ENCODE data around the gene HNF1A.

The HNF1A gene

GRCh38 chr12:120971299-120972180 lies 6.8 kb upstream of the HNF1A start:
- DNase-seq (ENCODE audit: low spot score): no peak
- H3K4me3 ChIP-seq (ENCODE audit: severe bottlenecking): no peak overlapping the region

GRCh38 chr12:120972870-120973543 lies 5.3 kb upstream of the HNF1A start:
- no peak; the same call in 2 of the 3 replicates for ATAC-seq (ENCODE audit: low read depth)
- TF ChIP-seq, protein P1, sequence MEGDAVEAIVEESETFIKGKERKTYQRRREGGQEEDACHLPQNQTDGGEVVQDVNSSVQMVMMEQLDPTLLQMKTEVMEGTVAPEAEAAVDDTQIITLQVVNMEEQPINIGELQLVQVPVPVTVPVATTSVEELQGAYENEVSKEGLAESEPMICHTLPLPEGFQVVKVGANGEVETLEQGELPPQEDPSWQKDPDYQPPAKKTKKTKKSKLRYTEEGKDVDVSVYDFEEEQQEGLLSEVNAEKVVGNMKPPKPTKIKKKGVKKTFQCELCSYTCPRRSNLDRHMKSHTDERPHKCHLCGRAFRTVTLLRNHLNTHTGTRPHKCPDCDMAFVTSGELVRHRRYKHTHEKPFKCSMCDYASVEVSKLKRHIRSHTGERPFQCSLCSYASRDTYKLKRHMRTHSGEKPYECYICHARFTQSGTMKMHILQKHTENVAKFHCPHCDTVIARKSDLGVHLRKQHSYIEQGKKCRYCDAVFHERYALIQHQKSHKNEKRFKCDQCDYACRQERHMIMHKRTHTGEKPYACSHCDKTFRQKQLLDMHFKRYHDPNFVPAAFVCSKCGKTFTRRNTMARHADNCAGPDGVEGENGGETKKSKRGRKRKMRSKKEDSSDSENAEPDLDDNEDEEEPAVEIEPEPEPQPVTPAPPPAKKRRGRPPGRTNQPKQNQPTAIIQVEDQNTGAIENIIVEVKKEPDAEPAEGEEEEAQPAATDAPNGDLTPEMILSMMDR (IDR thresholded peaks at IDR 0.05; ENCODE audit: poor library complexity, severe bottlenecking): no peak
- Histone ChIP-seq H3K9me3 (ENCODE audit: severe bottlenecking) (no peaks in the 10 kb centered on the region), H3K4me3 (ENCODE audit: severe bottlenecking) (no peak overlapping the region), H3K4me1 (ENCODE audit: insufficient read depth, poor library complexity, severe bottlenecking) (no peaks in the 10 kb centered on the region), H3K27me3 (ENCODE audit: insufficient read depth, poor library complexity, severe bottlenecking) (no peaks in the 10 kb centered on the region), H3K36me3 (ENCODE audit: low read depth) (no peaks in the 10 kb centered on the region), H3K27ac (ENCODE audit: poor library complexity, severe bottlenecking) (no peak overlapping the region)
- no peak for DNase-seq (ENCODE audit: low spot score)

More at GRCh38 chr12:120971299-120972180, 6.8 kb upstream of the HNF1A start:
- TF ChIP-seq, protein P1 (IDR thresholded peaks at IDR 0.05; ENCODE audit: poor library complexity, severe bottlenecking): peak; percentile 88
- H3K4me1 ChIP-seq (ENCODE audit: insufficient read depth, poor library complexity, severe bottlenecking): no peaks in the 10 kb centered on the region
- H3K36me3 ChIP-seq (ENCODE audit: low read depth): no peaks in the 10 kb centered on the region
- H3K9me3 ChIP-seq (ENCODE audit: severe bottlenecking): no peaks in the 10 kb centered on the region
- peak; percentile 72 for ATAC-seq (ENCODE audit: low read depth)
- no peaks in the 10 kb centered on the region for H3K27me3 ChIP-seq (ENCODE audit: insufficient read depth, poor library complexity, severe bottlenecking)
- H3K27ac ChIP-seq (ENCODE audit: poor library complexity, severe bottlenecking): no peak overlapping the region

- H3K36me3 ChIP-seq (ENCODE audit: low read depth): no peaks in the 10 kb centered on the region
- H3K4me3 ChIP-seq (ENCODE audit: severe bottlenecking): no peak overlapping the region
- no peaks in the 10 kb centered on the region for H3K4me1 ChIP-seq (ENCODE audit: insufficient read depth, poor library complexity, severe bottlenecking)
- TF ChIP-seq, protein P1 (IDR thresholded peaks at IDR 0.05; ENCODE audit: poor library complexity, severe bottlenecking): no peak
- H3K27ac ChIP-seq (ENCODE audit: poor library complexity, severe bottlenecking): no peak overlapping the region
- H3K9me3 ChIP-seq (ENCODE audit: severe bottlenecking): no peaks in the 10 kb centered on the region
- ATAC-seq (ENCODE audit: low read depth) (no peak), DNase-seq (ENCODE audit: low spot score) (no peak)
- H3K27me3 ChIP-seq (ENCODE audit: insufficient read depth, poor library complexity, severe bottlenecking): no peaks in the 10 kb centered on the region
Observed at GRCh38 chr12:120977531-120978295, 630 bp upstream of the HNF1A start.

GRCh38 chr12:120979220-120979861 lies 998 bp downstream of the HNF1A start:
- TF ChIP-seq, protein P1 (IDR thresholded peaks at IDR 0.05; ENCODE audit: poor library complexity, severe bottlenecking): no peak
- ATAC-seq (ENCODE audit: low read depth) (no peak), DNase-seq (ENCODE audit: low spot score) (no peak)
- H3K4me1 ChIP-seq (ENCODE audit: insufficient read depth, poor library complexity, severe bottlenecking): no peaks in the 10 kb centered on the region
- H3K4me3 ChIP-seq (ENCODE audit: severe bottlenecking): no peak overlapping the region
- H3K27ac ChIP-seq (ENCODE audit: poor library complexity, severe bottlenecking): no peak overlapping the region
- no peaks in the 10 kb centered on the region for H3K36me3 ChIP-seq (ENCODE audit: low read depth)
- H3K9me3 ChIP-seq (ENCODE audit: severe bottlenecking): no peaks in the 10 kb centered on the region
- no peaks in the 10 kb centered on the region for H3K27me3 ChIP-seq (ENCODE audit: insufficient read depth, poor library complexity, severe bottlenecking)
